Body of pancreas (tissue), 4 donors: ENCODE measurements around the gene ASTN1. TPM values are rescaled to one million over a fixed set of nuclear protein-coding genes. Genes with fewer than 3 reads are reported as not detected.

Source experiments
- ATAC-seq: fragments of 150-250 bp; one replicate; pipeline ENCODE4 v1.9.1; 2016
- DNase-seq, 4 donors: peaks; one replicate each; pipeline ENCODE4 v3.0.0-alpha.2; 2019
- H3K27ac ChIP-seq, 4 donors: fragments of 200-600 bp; sonication (generic); 1 replicate in 3 of 4; 2 replicates in 1 of 4; pipeline versions ENCODE4 v1.5.1 to v1.6.1; 2016 to 2019; ENCODE audit warnings: mild to moderate bottlenecking in 1 of 4, mixed read lengths in 1 of 4, moderate library complexity in 1 of 4
- H3K27me3 ChIP-seq, 2 donors: fragments of 200-600 bp; sonication (generic); one replicate each; pipeline ENCODE4 v1.6.0; 2016; ENCODE audit warnings: mild to moderate bottlenecking in 1 of 2
- H3K36me3 ChIP-seq, 2 donors: fragments of 200-600 bp; sonication (generic); replicated peaks in 1 of 2; 2 replicates each; pipeline ENCODE4 v1.5.1; 2016; ENCODE audit warnings: low read depth in 2 of 2; ENCODE audit not compliant: insufficient read depth in 1 of 2
- H3K4me1 ChIP-seq: fragments of 200-600 bp; sonication (generic); one replicate; pipeline ENCODE4 v1.6.0; 2016
- H3K4me3 ChIP-seq, 2 donors: fragments of 200-600 bp; sonication (generic); 1 replicate in 1 of 2; 2 replicates in 1 of 2; pipeline ENCODE4 v1.5.1; 2016 to 2019
- H3K9me3 ChIP-seq, 3 donors: fragments of 200-600 bp; sonication (generic); 1 replicate in 2 of 3; 2 replicates in 1 of 3; pipeline ENCODE4 v1.5.1; 2016
- POLR2A ChIP-seq, 3 donors: fragments of 450-650 bp; IDR thresholded peaks; one replicate each; pipeline ENCODE4 v1.6.1; 2016; ENCODE audit warnings: antibody characterized with exemption in 3 of 3, mild to moderate bottlenecking in 2 of 3
- WGBS, 2 donors: methylation state at CpG; one replicate each; pipeline ENCODE4 v1.1.5; 2017; 5-methylcytosine and 5-hydroxymethylcytosine counted together
- intact Hi-C: fragments of 100-400 bp; cut with DNase I; formaldehyde crosslinking; loops from one replicate; pipeline ENCODE4 v1.15.1; 2023
- total RNA-seq, 2 donors: library from RNA; depleted of rRNA; stranded (reverse); fragments of >200 nt; gene quantifications; one replicate each; pipeline ENCODE4 v1.1.0, GENCODE V29; 2016
- TF ChIP-seq, protein P1 (sequence below), 7 experiments: fragments of 450-650 bp in 4 of 7; fragments of 200-600 bp in 3 of 7; sonication (generic) in 3 of 7; IDR thresholded peaks; one replicate each; pipeline ENCODE4 v1.5.1; 2016 to 2019; ENCODE audit warnings: antibody characterized with exemption in 7 of 7

Gene ASTN1
- total RNA-seq, 2 donors from 2014 or later, result 0.66 to 0.78 TPM

- Histone ChIP-seq H3K36me3 (no peaks in the 10 kb centered on the region), H3K9me3 (no peaks in the 10 kb centered on the region), H3K4me1 (no peaks in the 10 kb centered on the region), H3K27me3 (no peaks in the 10 kb centered on the region), H3K4me3 (no peak overlapping the region), H3K27ac (no peak overlapping the region)
- TF ChIP-seq POLR2A (IDR thresholded peaks at IDR 0.05), result no peak
- TF ChIP-seq, protein P1, sequence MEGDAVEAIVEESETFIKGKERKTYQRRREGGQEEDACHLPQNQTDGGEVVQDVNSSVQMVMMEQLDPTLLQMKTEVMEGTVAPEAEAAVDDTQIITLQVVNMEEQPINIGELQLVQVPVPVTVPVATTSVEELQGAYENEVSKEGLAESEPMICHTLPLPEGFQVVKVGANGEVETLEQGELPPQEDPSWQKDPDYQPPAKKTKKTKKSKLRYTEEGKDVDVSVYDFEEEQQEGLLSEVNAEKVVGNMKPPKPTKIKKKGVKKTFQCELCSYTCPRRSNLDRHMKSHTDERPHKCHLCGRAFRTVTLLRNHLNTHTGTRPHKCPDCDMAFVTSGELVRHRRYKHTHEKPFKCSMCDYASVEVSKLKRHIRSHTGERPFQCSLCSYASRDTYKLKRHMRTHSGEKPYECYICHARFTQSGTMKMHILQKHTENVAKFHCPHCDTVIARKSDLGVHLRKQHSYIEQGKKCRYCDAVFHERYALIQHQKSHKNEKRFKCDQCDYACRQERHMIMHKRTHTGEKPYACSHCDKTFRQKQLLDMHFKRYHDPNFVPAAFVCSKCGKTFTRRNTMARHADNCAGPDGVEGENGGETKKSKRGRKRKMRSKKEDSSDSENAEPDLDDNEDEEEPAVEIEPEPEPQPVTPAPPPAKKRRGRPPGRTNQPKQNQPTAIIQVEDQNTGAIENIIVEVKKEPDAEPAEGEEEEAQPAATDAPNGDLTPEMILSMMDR (IDR thresholded peaks at IDR 0.05), result peak in 6 of 7 experiments; percentile 17 to 52 (median 30)
- peak in 2 of 4 donors; percentile 8 to 16 for DNase-seq
- 47 to 48% methylated on average over 5 of the region's 5 CpGs for WGBS, 2 donors
- no peak for ATAC-seq
- intact Hi-C loops, result no loop called here
These were observed 20.7 kb upstream of the ASTN1 start for GRCh38 chr1:177185209-177185608.

DNA sequence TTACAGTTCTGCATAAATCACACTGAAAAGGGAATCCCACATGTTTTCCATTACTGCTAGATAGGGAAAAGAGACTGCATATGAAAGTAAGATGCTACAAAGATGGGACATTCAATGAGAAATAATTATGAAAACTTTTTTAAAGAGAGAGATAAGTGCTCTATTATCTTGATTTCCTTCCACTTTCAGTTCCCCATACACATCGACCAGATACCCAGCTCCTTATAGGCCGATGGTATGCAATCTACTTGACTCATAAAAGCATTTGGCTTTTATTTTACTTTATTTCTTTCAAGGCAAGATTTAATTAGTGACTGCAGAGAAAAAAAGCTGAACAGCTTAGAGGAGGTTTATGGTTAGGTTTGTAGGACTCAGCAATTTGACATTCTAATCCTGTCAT lies 19.3 kb upstream of the ASTN1 start:
- no peaks in the 10 kb centered on the region for H3K9me3 ChIP-seq
- no peaks in the 10 kb centered on the region for H3K36me3 ChIP-seq
- TF ChIP-seq POLR2A (IDR thresholded peaks at IDR 0.05), result no peak
- TF ChIP-seq, protein P1 (IDR thresholded peaks at IDR 0.05), result no peak
- ATAC-seq, result no peak
- no peaks in the 10 kb centered on the region for H3K27me3 ChIP-seq
- DNase-seq, result no peak
- no peak overlapping the region for H3K27ac ChIP-seq
- intact Hi-C loops, result no loop called here
- WGBS, 2 donors, result 53 to 65% methylated on average over 2 of the region's 2 CpGs
- no peaks in the 10 kb centered on the region for H3K4me1 ChIP-seq
- no peak overlapping the region for H3K4me3 ChIP-seq

- no peaks in the 10 kb centered on the region for H3K27me3 ChIP-seq
- intact Hi-C loops, result no loop called here
- whole genome bisulfite sequencing, 2 donors, result 1 to 2% methylated on average over 30 to 32 of the region's 32 CpGs
These were observed 17.2 kb upstream of the ASTN1 start for GRCh38 chr1:177181631-177182291.

GRCh38 chr1:177181280-177181630 lies 16.7 kb upstream of the ASTN1 start:
- Histone ChIP-seq H3K36me3 (no peaks in the 10 kb centered on the region), H3K4me1 (no peaks in the 10 kb centered on the region), H3K27ac (no peak overlapping the region), H3K27me3 (no peaks in the 10 kb centered on the region), H3K4me3 (no peak overlapping the region), H3K9me3 (no peaks in the 10 kb centered on the region)
- DNase-seq (no peak), ATAC-seq (peak; percentile 12)
- no peak for TF ChIP-seq POLR2A (IDR thresholded peaks at IDR 0.05)
- TF ChIP-seq, protein P1 (IDR thresholded peaks at IDR 0.05), result no peak
- intact Hi-C loops, result no loop called here
- 24 to 31% methylated on average over 13 of the region's 13 CpGs for WGBS, 2 donors

More at GRCh38 chr1:177181631-177182291, 17.2 kb upstream of the ASTN1 start:
- peak; percentile 76 for ATAC-seq
- no peaks in the 10 kb centered on the region for H3K9me3 ChIP-seq
- H3K4me3 ChIP-seq, result no peak overlapping the region
- H3K4me1 ChIP-seq, result no peaks in the 10 kb centered on the region
- H3K36me3 ChIP-seq, result no peaks in the 10 kb centered on the region
- H3K27ac ChIP-seq, result no peak overlapping the region
- TF ChIP-seq, protein P1 (IDR thresholded peaks at IDR 0.05), result peak; percentile 68 to 76 (median 69)
- no peak for TF ChIP-seq POLR2A (IDR thresholded peaks at IDR 0.05)
- peak; percentile 48 to 67 (median 60) for DNase-seq
